SK-N-MC (cell line): ENCODE data around the gene L3MBTL4.

Experiments used
- DNase-seq: peaks from one replicate; pipeline ENCODE4 v3.0.0-alpha.2; 2011; ENCODE audit warnings: low read depth, low spot score
- H3K27ac ChIP-seq: fragments of 200-600 bp; sonication (generic); 2 replicates; pipeline ENCODE4 v1.5.1; 2016; ENCODE audit warnings: mixed run types
- H3K36me3 ChIP-seq: fragments of 200-600 bp; sonication (generic); 2 replicates; pipeline ENCODE4 v1.6.1; 2017; ENCODE audit warnings: antibody characterized with exemption, low read length, mixed read lengths; ENCODE audit not compliant: insufficient read depth
- H3K4me3 ChIP-seq: fragments of 200-600 bp; sonication (generic); 2 replicates; pipeline ENCODE4 v1.5.1; 2016
- H3K9ac ChIP-seq: fragments of 200-600 bp; sonication (generic); 2 replicates; pipeline ENCODE4 v1.8.0; 2017; ENCODE audit warnings: mixed run types, mixed read lengths; ENCODE audit not compliant: insufficient read length
- H3K9me3 ChIP-seq: fragments of 200-600 bp; sonication (generic); 2 replicates; pipeline ENCODE4 v1.6.1; 2017; ENCODE audit warnings: low read depth, mild to moderate bottlenecking, antibody characterized with exemption, low read length, moderate library complexity, mixed read lengths
- EZH2 ChIP-seq: fragments of 200-600 bp; sonication (generic); IDR thresholded peaks from one replicate; pipeline ENCODE4 v1.6.1; 2017; ENCODE audit warnings: antibody characterized with exemption
- FOXP2 ChIP-seq: optimal IDR thresholded peaks from 2 replicates; pipeline ENCODE3; 2011; ENCODE audit warnings: mild to moderate bottlenecking, moderate library complexity; ENCODE audit not compliant: insufficient read depth; ENCODE audit errors: extremely low read length, control extremely low read depth
- POLR2AphosphoS5 ChIP-seq: IDR thresholded peaks from 2 replicates; pipeline ENCODE4 v1.6.1; 2012; ENCODE audit warnings: mild to moderate bottlenecking, low read depth, low read length, borderline replicate concordance

Gene L3MBTL4

DNA sequence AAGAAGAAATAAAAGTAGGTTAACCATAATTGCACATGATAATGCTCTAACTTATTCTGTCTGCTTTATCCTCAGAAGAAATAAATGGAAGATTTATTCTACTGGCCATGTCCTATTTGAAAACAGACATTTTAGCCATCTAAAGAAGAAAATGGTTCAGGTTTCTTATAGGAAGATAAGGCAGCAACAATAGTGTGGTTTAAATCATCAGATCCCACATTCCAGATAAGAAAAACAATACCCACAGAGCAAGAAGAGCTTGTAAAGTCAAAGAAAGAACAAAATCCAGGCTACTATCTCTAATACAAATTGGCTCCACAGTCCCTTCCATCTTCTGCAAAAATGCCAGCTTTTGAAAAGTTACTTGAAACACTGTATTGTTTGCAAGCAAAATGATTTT is 49.3 kb downstream of the L3MBTL4 start:
- TF ChIP-seq EZH2 (no peak), FOXP2 (no peak), POLR2AphosphoS5 (no peak)
- H3K27ac ChIP-seq = no peak overlapping the region
- peak overlapping the region; percentile 5 for H3K9ac ChIP-seq
- no peaks in the 10 kb centered on the region for H3K36me3 ChIP-seq
- no peak overlapping the region for H3K4me3 ChIP-seq
- DNase-seq = no peak
- no peaks in the 10 kb centered on the region for H3K9me3 ChIP-seq

DNA sequence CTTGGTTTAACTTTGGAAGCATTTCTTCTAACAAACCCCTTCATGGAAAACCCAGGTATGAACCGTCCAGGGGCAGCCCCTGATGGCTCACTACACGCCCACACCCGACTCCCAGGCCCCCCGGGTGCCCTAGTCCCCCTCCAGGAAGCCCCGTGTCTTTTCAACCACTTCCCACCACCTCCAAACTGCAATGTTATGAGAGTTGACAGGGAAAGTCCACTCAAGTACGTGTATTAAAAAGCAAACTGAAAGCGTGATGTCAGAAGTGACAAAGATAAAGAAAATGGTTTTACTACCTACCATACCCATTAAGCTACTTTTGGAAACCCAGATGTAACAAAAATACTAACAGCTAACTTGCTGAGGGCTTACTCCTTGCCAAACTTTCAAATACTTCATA is 51.5 kb downstream of the L3MBTL4 start:
- no peak for DNase-seq
- Histone ChIP-seq H3K9ac (peak overlapping the region; percentile 57), H3K9me3 (no peaks in the 10 kb centered on the region), H3K4me3 (peak overlapping the region; percentile 77), H3K27ac (peak overlapping the region; percentile 56; the same call in 1 of the 2 replicates), H3K36me3 (no peaks in the 10 kb centered on the region)
- no peak for TF ChIP-seq EZH2
- TF ChIP-seq POLR2AphosphoS5 = 0 out of 2 replicates have a peak, but pooled peaks have one; percentile 6

GRCh38 chr18:6362559-6363129 is 52.1 kb downstream of the L3MBTL4 start:
- Histone ChIP-seq H3K36me3 (no peaks in the 10 kb centered on the region), H3K9ac (peak overlapping the region; percentile 57), H3K27ac (peak overlapping the region; percentile 56; the same call in 1 of the 2 replicates), H3K9me3 (no peaks in the 10 kb centered on the region), H3K4me3 (peak overlapping the region; percentile 77)
- TF ChIP-seq FOXP2 (no peak), POLR2AphosphoS5 (peak; percentile 32; the same call in 1 of the 2 replicates), EZH2 (no peak)
- no peak for DNase-seq

GRCh38 chr18:6357668-6358067 is 57.0 kb downstream of the L3MBTL4 start:
- TF ChIP-seq POLR2AphosphoS5 (no peak), EZH2 (no peak), FOXP2 (no peak)

GRCh38 chr18:6355789-6356589 is 58.7 kb downstream of the L3MBTL4 start:
- Histone ChIP-seq H3K9ac (no peak overlapping the region), H3K36me3 (no peaks in the 10 kb centered on the region), H3K4me3 (no peak overlapping the region), H3K9me3 (no peaks in the 10 kb centered on the region), H3K27ac (no peak overlapping the region)
- TF ChIP-seq FOXP2 = no peak
- TF ChIP-seq POLR2AphosphoS5 = no peak
- no peak for TF ChIP-seq EZH2
- no peak for DNase-seq

More at GRCh38 chr18:6357668-6358067, 57.0 kb downstream of the L3MBTL4 start:
- Histone ChIP-seq H3K4me3 (no peak overlapping the region), H3K9me3 (no peaks in the 10 kb centered on the region), H3K36me3 (no peaks in the 10 kb centered on the region), H3K27ac (no peak overlapping the region), H3K9ac (no peak overlapping the region)
- no peak for DNase-seq

DNA sequence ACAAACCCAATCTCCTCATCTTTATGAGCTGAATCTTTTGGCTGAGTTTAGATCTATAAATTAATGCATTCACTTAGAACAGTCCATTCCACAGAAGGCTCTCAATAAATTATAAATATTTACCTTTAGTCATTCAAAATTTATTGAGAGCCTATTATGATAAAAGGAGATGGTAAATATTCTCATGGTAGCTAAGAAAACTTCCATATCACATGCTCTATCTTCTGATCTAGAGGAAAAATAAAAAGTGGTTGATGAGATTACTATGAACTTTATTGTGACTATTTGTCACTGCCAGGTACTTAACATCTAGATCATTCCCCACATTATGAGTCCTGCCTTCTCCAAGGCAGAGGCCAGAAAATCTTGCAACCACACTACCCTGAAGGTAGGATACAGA is 62.4 kb downstream of the L3MBTL4 start:
- TF ChIP-seq POLR2AphosphoS5 (no peak), FOXP2 (no peak), EZH2 (no peak)
- Histone ChIP-seq H3K36me3 (no peaks in the 10 kb centered on the region), H3K9me3 (no peaks in the 10 kb centered on the region), H3K4me3 (no peak overlapping the region), H3K27ac (no peak overlapping the region), H3K9ac (no peak overlapping the region)
- no peak for DNase-seq

- Histone ChIP-seq H3K27ac (no peak overlapping the region), H3K9me3 (peaks cover 4% of the 10 kb centered on the region; the same call in 1 of the 2 replicates), H3K36me3 (no peaks in the 10 kb centered on the region), H3K9ac (no peak overlapping the region), H3K4me3 (no peak overlapping the region)
- DNase-seq = no peak
- no peak for TF ChIP-seq POLR2AphosphoS5
- no peak for TF ChIP-seq FOXP2
- TF ChIP-seq EZH2 = no peak
These were observed 71.7 kb downstream of the L3MBTL4 start for GRCh38 chr18:6342990-6343389.

- TF ChIP-seq EZH2 = no peak
- no peak for TF ChIP-seq POLR2AphosphoS5
- TF ChIP-seq FOXP2 = no peak
- no peaks in the 10 kb centered on the region for H3K36me3 ChIP-seq
- H3K27ac ChIP-seq = no peak overlapping the region
- no peak for DNase-seq
- H3K4me3 ChIP-seq = no peak overlapping the region
- no peak overlapping the region for H3K9ac ChIP-seq
- H3K9me3 ChIP-seq = peaks cover 4% of the 10 kb centered on the region; the same call in 1 of the 2 replicates
These were observed 73.0 kb downstream of the L3MBTL4 start for GRCh38 chr18:6341709-6342108.
